PC-3 (cell line): ENCODE results near the gene UBXN10. TPM values are rescaled to one million over a fixed set of nuclear protein-coding genes. Genes with fewer than 3 reads are reported as not detected.

ENCODE experiments used
- total RNA-seq: library from RNA; depleted of rRNA; stranded (reverse); fragments of >200 nt; gene quantifications from 2 replicates; pipeline ENCODE4 v1.2.3, GENCODE V29; 2014; rRNA removed

Gene UBXN10
- total RNA-seq, 1 experiment from 2014 or later = not detected

Other genes with a start within 250 kb of the UBXN10 start
- not detected in 2 replicates for gene PLA2G2A, start 206.5 kb upstream of the UBXN10 start, total RNA-seq
- gene PLA2G5, start 115.9 kb upstream of the UBXN10 start, total RNA-seq = not detected in 2 replicates
- not detected in 2 replicates for gene PLA2G2D, start 66.6 kb upstream of the UBXN10 start, total RNA-seq
- 0.18 TPM in 1 of 2 replicates, not detected in the other for gene PLA2G2F, start 46.8 kb upstream of the UBXN10 start, total RNA-seq
- gene PLA2G2C, start 422 bp downstream of the UBXN10 start, total RNA-seq = 0.12 TPM in 1 of 2 replicates, not detected in the other
- not detected in 2 replicates for gene VWA5B1, start 104.8 kb downstream of the UBXN10 start, total RNA-seq